AG04449 (cell line): ENCODE measurements around the gene MEGF10.

Source experiments
- CTCF ChIA-PET: fragments of 350-600 bp; formaldehyde crosslinking; extraction: SDS; loops from one replicate; lab custom pipeline; 2021; ENCODE audit warnings: antibody characterized with exemption; lab: Yijun Ruan, JAX
- POLR2A ChIA-PET: fragments of 400-600, 350-600 bp; formaldehyde crosslinking; extraction: SDS; loops from one replicate; lab custom pipeline; 2020; ENCODE audit warnings: antibody characterized with exemption, inconsistent platforms; lab: Yijun Ruan, JAX
- DNase-seq: peaks from one replicate; pipeline ENCODE4 v3.0.0-alpha.2; 2010; ENCODE audit warnings: low read depth, low spot score
- H3K4me3 ChIP-seq: 2 replicates; pipeline ENCODE4 v1.5.1; 2011; ENCODE audit warnings: low read depth, mild to moderate bottlenecking, control low read depth, low read length
- CTCF ChIP-seq: IDR thresholded peaks from one replicate; pipeline ENCODE4 v1.5.1; 2011; ENCODE audit warnings: mild to moderate bottlenecking, moderate library complexity, low read length, control low read depth, inconsistent platforms; ENCODE audit not compliant: insufficient read depth; ENCODE audit errors: missing control alignments

The MEGF10 gene

GRCh38 chr5:127441799-127442484 is 151.3 kb downstream of the MEGF10 start:
- CTCF ChIA-PET = interaction anchor here (1.2 to 2.0 kb wide), 4 partner anchors 13 to 155 kb away, joined by 4 to 6 read pairs (median 4); no protein-coding TSS in a partner anchor
- no peak for TF ChIP-seq CTCF
- POLR2A ChIA-PET = no interaction called here
- DNase-seq = no peak
- no peak overlapping the region for H3K4me3 ChIP-seq

DNA sequence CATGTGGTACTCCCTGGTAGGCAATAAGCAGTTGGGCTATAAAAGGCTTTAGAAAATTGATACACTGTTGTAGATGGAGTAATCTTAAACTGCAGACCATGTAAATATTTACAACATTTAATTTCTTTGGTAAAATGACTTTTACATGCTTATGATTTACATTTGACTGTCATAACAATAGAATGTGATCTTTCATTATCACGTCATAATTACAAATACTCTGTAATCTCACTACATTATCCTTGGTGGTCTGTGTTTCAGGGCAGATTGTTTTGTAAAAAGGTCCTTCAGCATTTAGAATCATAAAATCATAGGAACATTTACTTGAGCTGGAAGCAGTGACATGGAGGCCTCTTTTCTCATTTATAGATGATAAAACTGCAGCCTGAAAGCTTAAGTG is 153.6 kb downstream of the MEGF10 start:
- TF ChIP-seq CTCF = no peak
- CTCF ChIA-PET = interaction anchor here (1.6 kb wide), 1 partner anchor 155 kb away, joined by 4 read pairs; no protein-coding TSS in a partner anchor
- DNase-seq = no peak
- H3K4me3 ChIP-seq = no peak overlapping the region
- POLR2A ChIA-PET = no interaction called here

DNA sequence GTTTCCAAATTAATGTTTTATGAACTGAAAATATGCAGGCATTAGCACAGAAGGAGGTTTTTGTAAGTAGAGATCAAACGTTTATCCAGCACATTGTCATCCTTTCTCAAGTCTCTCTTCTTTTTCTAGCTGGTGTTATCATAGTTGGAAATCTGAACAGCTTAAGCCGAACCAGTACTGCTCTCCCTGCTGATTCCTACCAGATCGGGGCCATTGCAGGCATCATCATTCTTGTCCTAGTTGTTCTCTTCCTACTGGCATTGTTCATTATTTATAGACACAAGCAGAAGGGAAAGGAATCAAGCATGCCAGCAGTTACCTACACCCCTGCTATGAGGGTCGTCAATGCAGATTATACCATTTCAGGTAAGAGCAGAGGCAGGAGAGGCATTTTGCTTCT is 154.7 kb downstream of the MEGF10 start:
- TF ChIP-seq CTCF = no peak
- POLR2A ChIA-PET = no interaction called here
- no peak for DNase-seq
- no peak overlapping the region for H3K4me3 ChIP-seq
- CTCF ChIA-PET = interaction anchor here (1.6 kb wide), 1 partner anchor 156 kb away, joined by 4 read pairs; no protein-coding TSS in a partner anchor

GRCh38 chr5:127446626-127447025 is 156.0 kb downstream of the MEGF10 start:
- POLR2A ChIA-PET = no interaction called here
- no peak for DNase-seq

GRCh38 chr5:127447827-127448226 is 157.2 kb downstream of the MEGF10 start:
- TF ChIP-seq CTCF = no peak
- ChIA-PET CTCF (no interaction called here), POLR2A (interaction anchor here (0.7 kb wide), 1 partner anchor 770 kb away, joined by 3 read pairs; no protein-coding TSS in a partner anchor)
- H3K4me3 ChIP-seq = no peak overlapping the region
- DNase-seq = peak; percentile 42

More at GRCh38 chr5:127446626-127447025, 156.0 kb downstream of the MEGF10 start:
- CTCF ChIA-PET = interaction anchor here (1.5 kb wide), 1 partner anchor 46 kb away, joined by 5 read pairs; no protein-coding TSS in a partner anchor
- H3K4me3 ChIP-seq = no peak overlapping the region
- TF ChIP-seq CTCF = no peak

DNA sequence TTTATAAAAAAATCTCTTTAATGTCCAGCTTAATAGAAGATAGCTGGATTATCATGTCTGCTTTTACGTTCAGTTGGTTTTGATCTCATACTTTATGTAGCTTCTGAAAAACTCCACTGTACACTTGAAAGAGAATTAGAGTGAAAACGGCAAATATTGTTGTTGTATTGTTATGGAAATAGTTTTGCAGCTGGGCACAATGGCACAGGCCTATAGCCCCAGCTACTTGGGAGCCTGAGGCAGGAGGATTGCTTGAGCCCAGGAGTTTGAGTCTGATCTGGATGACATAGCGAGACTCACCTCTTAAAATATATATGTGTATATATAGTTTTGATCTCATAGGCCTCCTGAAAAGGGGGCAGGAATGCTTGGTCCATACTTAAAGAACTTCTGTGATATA is 159.4 kb downstream of the MEGF10 start:
- ChIA-PET CTCF (interaction anchor here (1.8 kb wide), 1 partner anchor 43 kb away, joined by 6 read pairs; no protein-coding TSS in a partner anchor), POLR2A (no interaction called here)
- no peak overlapping the region for H3K4me3 ChIP-seq
- no peak for DNase-seq
- TF ChIP-seq CTCF = no peak
